ENCODE data around the gene KPNA4. TPM values are rescaled to one million over a fixed set of nuclear protein-coding genes. Genes with fewer than 3 reads are reported as not detected.
"Not testable (repeated sequence)": the region's sequence is repeated elsewhere in the genome, so short reads cannot be mapped to it uniquely, and the experiment has no call there.

KPNA4 gene
- 25.9 TPM for polyA plus RNA-seq
- long read RNA-seq, donor 1, full-length matches to known transcripts, result 5 of 5 reads
- long read RNA-seq, donor 1, partial matches to known transcripts, result 0 of 5 reads
- long read RNA-seq, donor 1, other reads (novel, unspliced or antisense), result 0 of 5 reads
- long read RNA-seq, donor 2, full-length matches to known transcripts, result 7 of 21 reads
- long read RNA-seq, donor 2, partial matches to known transcripts, result 14 of 21 reads
- long read RNA-seq, donor 2, other reads (novel, unspliced or antisense), result 0 of 21 reads
- long read RNA-seq, donor 3, result 0 reads
- long read RNA-seq, donor 4, result 0 reads
- long read RNA-seq, donor 5, full-length matches to known transcripts, result 5 of 10 reads
- long read RNA-seq, donor 5, partial matches to known transcripts, result 5 of 10 reads
- long read RNA-seq, donor 5, other reads (novel, unspliced or antisense), result 0 of 10 reads
- long read RNA-seq, donor 6, full-length matches to known transcripts, result 8 of 14 reads
- long read RNA-seq, donor 6, partial matches to known transcripts, result 6 of 14 reads
- long read RNA-seq, donor 6, other reads (novel, unspliced or antisense), result 0 of 14 reads
- long read RNA-seq, donor 7, full-length matches to known transcripts, result 2 of 2 reads
- long read RNA-seq, donor 7, partial matches to known transcripts, result 0 of 2 reads
- long read RNA-seq, donor 7, other reads (novel, unspliced or antisense), result 0 of 2 reads
- long read RNA-seq, donor 8, full-length matches to known transcripts, result 6 of 15 reads
- long read RNA-seq, donor 8, partial matches to known transcripts, result 9 of 15 reads
- long read RNA-seq, donor 8, other reads (novel, unspliced or antisense), result 0 of 15 reads
- long read RNA-seq, donor 9, full-length matches to known transcripts, result 3 of 3 reads
- long read RNA-seq, donor 9, partial matches to known transcripts, result 0 of 3 reads
- long read RNA-seq, donor 9, other reads (novel, unspliced or antisense), result 0 of 3 reads
- long read RNA-seq, donor 10, full-length matches to known transcripts, result 6 of 15 reads
- long read RNA-seq, donor 10, partial matches to known transcripts, result 9 of 15 reads
- long read RNA-seq, donor 10, other reads (novel, unspliced or antisense), result 0 of 15 reads
- long read RNA-seq, donor 11, full-length matches to known transcripts, result 6 of 6 reads
- long read RNA-seq, donor 11, partial matches to known transcripts, result 0 of 6 reads
- long read RNA-seq, donor 11, other reads (novel, unspliced or antisense), result 0 of 6 reads

- Histone ChIP-seq H3K4me1 (ENCODE audit: control insufficient read depth, insufficient read depth, low read length) (no peaks in the 10 kb centered on the region), H3K36me3 (ENCODE audit: control insufficient read depth, insufficient read depth, low read length) (peaks cover 3% of the 10 kb centered on the region), H3K27me3 (ENCODE audit: control insufficient read depth, insufficient read depth, low read length) (no peaks in the 10 kb centered on the region), H3K4me3 (ENCODE audit: low read length) (peak within 1 kb of the TSS; percentile 69), H3K9me3 (ENCODE audit: control insufficient read depth, low read depth, low read length) (no peaks in the 10 kb centered on the region), H3K27ac (ENCODE audit: low read length) (peak within 1 kb of the TSS; percentile 97)
- DNase-seq, result peak; percentile 98 to 99
- 0% methylated on average over 1 of the region's 71 CpGs for WGBS (ENCODE audit: insufficient coverage, low lambda C conversion rate)
Observed at GRCh38 chr3:160565442-160566403, at the start of gene KPNA4. Gene KPNA4 (minus strand): TSS chr3:160565571. CDS start chr3:160565282, 289 bp downstream.

- no CpG with 5 or more reads among the region's 1 CpG for WGBS (ENCODE audit: insufficient coverage, low lambda C conversion rate)
- no peak overlapping the region for H3K27ac ChIP-seq (ENCODE audit: low read length)
- H3K27me3 ChIP-seq (ENCODE audit: control insufficient read depth, insufficient read depth, low read length), result no peaks in the 10 kb centered on the region
- no peaks in the 10 kb centered on the region for H3K4me1 ChIP-seq (ENCODE audit: control insufficient read depth, insufficient read depth, low read length)
- no peaks in the 10 kb centered on the region for H3K36me3 ChIP-seq (ENCODE audit: control insufficient read depth, insufficient read depth, low read length)
- H3K4me3 ChIP-seq (ENCODE audit: low read length), result no peak overlapping the region
- H3K9me3 ChIP-seq (ENCODE audit: control insufficient read depth, low read depth, low read length), result no peaks in the 10 kb centered on the region
- DNase-seq, result no peak
Observed at GRCh38 chr3:160613661-160614060, 48.3 kb upstream of the KPNA4 start.

- Histone ChIP-seq H3K36me3 (ENCODE audit: control insufficient read depth, insufficient read depth, low read length) (no peaks in the 10 kb centered on the region), H3K27me3 (ENCODE audit: control insufficient read depth, insufficient read depth, low read length) (no peaks in the 10 kb centered on the region), H3K9me3 (ENCODE audit: control insufficient read depth, low read depth, low read length) (no peaks in the 10 kb centered on the region), H3K27ac (ENCODE audit: low read length) (no peak overlapping the region), H3K4me1 (ENCODE audit: control insufficient read depth, insufficient read depth, low read length) (no peaks in the 10 kb centered on the region), H3K4me3 (ENCODE audit: low read length) (no peak overlapping the region)
- no peak for DNase-seq
- 80% methylated on average over 1 of the region's 3 CpGs for WGBS (ENCODE audit: insufficient coverage, low lambda C conversion rate)
Observed at GRCh38 chr3:160612386-160613075, 47.2 kb upstream of the KPNA4 start.

GRCh38 chr3:160611141-160611540, 45.8 kb upstream of the KPNA4 start:
- Histone ChIP-seq H3K4me3 (ENCODE audit: low read length) (no peak overlapping the region), H3K9me3 (ENCODE audit: control insufficient read depth, low read depth, low read length) (no peaks in the 10 kb centered on the region), H3K36me3 (ENCODE audit: control insufficient read depth, insufficient read depth, low read length) (no peaks in the 10 kb centered on the region), H3K27me3 (ENCODE audit: control insufficient read depth, insufficient read depth, low read length) (no peaks in the 10 kb centered on the region), H3K27ac (ENCODE audit: low read length) (no peak overlapping the region), H3K4me1 (ENCODE audit: control insufficient read depth, insufficient read depth, low read length) (no peaks in the 10 kb centered on the region)
- DNase-seq, result no peak
- no CpG with 5 or more reads among the region's 3 CpGs for WGBS (ENCODE audit: insufficient coverage, low lambda C conversion rate)

GRCh38 chr3:160608870-160609269, 43.5 kb upstream of the KPNA4 start:
- no CpG with 5 or more reads among the region's 2 CpGs for WGBS (ENCODE audit: insufficient coverage, low lambda C conversion rate)
- no peaks in the 10 kb centered on the region for H3K36me3 ChIP-seq (ENCODE audit: control insufficient read depth, insufficient read depth, low read length)
- H3K4me1 ChIP-seq (ENCODE audit: control insufficient read depth, insufficient read depth, low read length), result no peaks in the 10 kb centered on the region
- no peak overlapping the region for H3K27ac ChIP-seq (ENCODE audit: low read length)
- no peaks in the 10 kb centered on the region for H3K9me3 ChIP-seq (ENCODE audit: control insufficient read depth, low read depth, low read length)
- DNase-seq, result no peak
- H3K27me3 ChIP-seq (ENCODE audit: control insufficient read depth, insufficient read depth, low read length), result no peaks in the 10 kb centered on the region
- H3K4me3 ChIP-seq (ENCODE audit: low read length), result no peak overlapping the region

GRCh38 chr3:160607826-160608225, 42.5 kb upstream of the KPNA4 start:
- no peak for DNase-seq
- WGBS (ENCODE audit: insufficient coverage, low lambda C conversion rate), result no CpG with 5 or more reads among the region's 3 CpGs

GRCh38 chr3:160605315-160605714, 39.9 kb upstream of the KPNA4 start:
- H3K4me1 ChIP-seq (ENCODE audit: control insufficient read depth, insufficient read depth, low read length), result no peaks in the 10 kb centered on the region
- H3K4me3 ChIP-seq (ENCODE audit: low read length), result no peak overlapping the region
- H3K27ac ChIP-seq (ENCODE audit: low read length), result no peak overlapping the region
- no peaks in the 10 kb centered on the region for H3K36me3 ChIP-seq (ENCODE audit: control insufficient read depth, insufficient read depth, low read length)
- no peak for DNase-seq
- H3K9me3 ChIP-seq (ENCODE audit: control insufficient read depth, low read depth, low read length), result no peaks in the 10 kb centered on the region
- no peaks in the 10 kb centered on the region for H3K27me3 ChIP-seq (ENCODE audit: control insufficient read depth, insufficient read depth, low read length)

More at GRCh38 chr3:160607826-160608225, 42.5 kb upstream of the KPNA4 start:
- Histone ChIP-seq H3K9me3 (ENCODE audit: control insufficient read depth, low read depth, low read length) (no peaks in the 10 kb centered on the region), H3K36me3 (ENCODE audit: control insufficient read depth, insufficient read depth, low read length) (no peaks in the 10 kb centered on the region), H3K4me3 (ENCODE audit: low read length) (no peak overlapping the region), H3K27me3 (ENCODE audit: control insufficient read depth, insufficient read depth, low read length) (no peaks in the 10 kb centered on the region), H3K4me1 (ENCODE audit: control insufficient read depth, insufficient read depth, low read length) (no peaks in the 10 kb centered on the region), H3K27ac (ENCODE audit: low read length) (no peak overlapping the region)

- H3K36me3 ChIP-seq (ENCODE audit: control insufficient read depth, insufficient read depth, low read length); DNase-seq; H3K27ac ChIP-seq (ENCODE audit: low read length); H3K9me3 ChIP-seq (ENCODE audit: control insufficient read depth, low read depth, low read length); H3K4me1 ChIP-seq (ENCODE audit: control insufficient read depth, insufficient read depth, low read length); H3K27me3 ChIP-seq (ENCODE audit: control insufficient read depth, insufficient read depth, low read length); H3K4me3 ChIP-seq (ENCODE audit: low read length): not testable (repeated sequence)
- 83% methylated on average over 2 of the region's 3 CpGs for WGBS (ENCODE audit: insufficient coverage, low lambda C conversion rate)
Observed at GRCh38 chr3:160603845-160604244, 38.5 kb upstream of the KPNA4 start.

GRCh38 chr3:160602259-160602658, 36.9 kb upstream of the KPNA4 start:
- H3K4me3 ChIP-seq (ENCODE audit: low read length), result no peak overlapping the region
- no peaks in the 10 kb centered on the region for H3K36me3 ChIP-seq (ENCODE audit: control insufficient read depth, insufficient read depth, low read length)
- DNase-seq, result no peak
- H3K9me3 ChIP-seq (ENCODE audit: control insufficient read depth, low read depth, low read length), result no peaks in the 10 kb centered on the region
- no peak overlapping the region for H3K27ac ChIP-seq (ENCODE audit: low read length)
- no peaks in the 10 kb centered on the region for H3K4me1 ChIP-seq (ENCODE audit: control insufficient read depth, insufficient read depth, low read length)
- no peaks in the 10 kb centered on the region for H3K27me3 ChIP-seq (ENCODE audit: control insufficient read depth, insufficient read depth, low read length)

All from large intestine (tissue), 12 donors.